Transverse colon (tissue), 4 donors: ENCODE data around the gene STAB2.

ENCODE experiments used
- CTCF ChIP-seq, 5 experiments: fragments of 200-600 bp in 3 of 5; fragments of 450-650 bp in 2 of 5; sonication (generic) in 3 of 5; IDR thresholded peaks; 1 replicate in 2 of 5; 2 replicates in 3 of 5; pipeline ENCODE4 v1.5.1; 2016 to 2017; ENCODE audit warnings: antibody characterized with exemption in 5 of 5, inconsistent platforms in 3 of 5, mild to moderate bottlenecking in 2 of 5, moderate library complexity in 1 of 5
- POLR2A ChIP-seq: fragments of 450-650 bp; IDR thresholded peaks from one replicate; pipeline ENCODE4 v1.6.1; 2016; ENCODE audit warnings: antibody characterized with exemption, mild to moderate bottlenecking, moderate library complexity
- POLR2AphosphoS5 ChIP-seq, 3 donors: sonication (generic); formaldehyde crosslinking; IDR thresholded peaks; one replicate each; pipeline ENCODE4 v1.6.1; 2016; ENCODE audit warnings: antibody characterized with exemption in 3 of 3

GRCh38 chr12:103813949-103814348 lies 226.9 kb downstream of the STAB2 start:
- TF ChIP-seq POLR2A = no peak
- TF ChIP-seq CTCF (IDR thresholded peaks at IDR 0.05) = no peak
- TF ChIP-seq POLR2AphosphoS5 (IDR thresholded peaks at IDR 0.05) = no peak
